ENCODE results near the gene FAM200C.

DNA sequence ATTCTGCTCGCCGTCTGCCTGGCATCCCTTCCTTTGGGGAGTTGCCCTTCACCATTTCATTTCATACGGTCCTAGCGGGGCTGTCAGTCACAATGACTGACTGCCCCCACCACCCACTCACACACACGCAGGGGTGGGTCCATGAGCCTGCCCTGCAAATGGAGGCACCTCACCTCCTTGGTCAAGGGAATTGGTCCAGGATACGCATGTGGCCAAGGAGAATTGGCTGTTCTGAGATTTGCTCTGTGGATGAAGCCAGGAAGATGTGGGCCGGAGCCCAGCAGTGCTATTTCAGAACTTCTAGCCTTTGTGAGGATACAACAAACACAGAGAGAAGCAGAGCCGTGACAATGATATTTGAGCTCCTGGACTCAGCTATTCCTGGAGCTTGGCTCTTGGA is 46.5 kb downstream of the FAM200C start:
- TF ChIP-seq, protein P1, sequence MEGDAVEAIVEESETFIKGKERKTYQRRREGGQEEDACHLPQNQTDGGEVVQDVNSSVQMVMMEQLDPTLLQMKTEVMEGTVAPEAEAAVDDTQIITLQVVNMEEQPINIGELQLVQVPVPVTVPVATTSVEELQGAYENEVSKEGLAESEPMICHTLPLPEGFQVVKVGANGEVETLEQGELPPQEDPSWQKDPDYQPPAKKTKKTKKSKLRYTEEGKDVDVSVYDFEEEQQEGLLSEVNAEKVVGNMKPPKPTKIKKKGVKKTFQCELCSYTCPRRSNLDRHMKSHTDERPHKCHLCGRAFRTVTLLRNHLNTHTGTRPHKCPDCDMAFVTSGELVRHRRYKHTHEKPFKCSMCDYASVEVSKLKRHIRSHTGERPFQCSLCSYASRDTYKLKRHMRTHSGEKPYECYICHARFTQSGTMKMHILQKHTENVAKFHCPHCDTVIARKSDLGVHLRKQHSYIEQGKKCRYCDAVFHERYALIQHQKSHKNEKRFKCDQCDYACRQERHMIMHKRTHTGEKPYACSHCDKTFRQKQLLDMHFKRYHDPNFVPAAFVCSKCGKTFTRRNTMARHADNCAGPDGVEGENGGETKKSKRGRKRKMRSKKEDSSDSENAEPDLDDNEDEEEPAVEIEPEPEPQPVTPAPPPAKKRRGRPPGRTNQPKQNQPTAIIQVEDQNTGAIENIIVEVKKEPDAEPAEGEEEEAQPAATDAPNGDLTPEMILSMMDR (IDR thresholded peaks at IDR 0.05), result no peak
- no peak for TF ChIP-seq POLR2A (IDR thresholded peaks at IDR 0.05)

Data from esophagus squamous epithelium (tissue), 4 donors.